ENCODE results near the gene INTS1.
A peak's percentile ranks its signal among the peaks of the same experiment; 100 is the strongest.

INTS1 gene

GRCh38 chr7:1468203-1468602 lies 36.0 kb downstream of the INTS1 start:
- Histone ChIP-seq H4K20me1 (ENCODE audit: insufficient read depth, low read length) (no peaks in the 10 kb centered on the region), H3K4me3 (ENCODE audit: low read length) (no peak overlapping the region), H3K9me3 (replicated peaks; ENCODE audit: insufficient read depth, low read length) (no peaks in the 10 kb centered on the region), H3K27me3 (replicated peaks; ENCODE audit: insufficient read depth, low read length) (no peaks in the 10 kb centered on the region), H3K9me2 (replicated peaks; ENCODE audit: insufficient read depth, low read length) (no peaks in the 10 kb centered on the region), H3K27ac (ENCODE audit: low read length) (no peak overlapping the region), H3K36me3 (replicated peaks; ENCODE audit: insufficient read depth, low read length) (no peaks in the 10 kb centered on the region), H3K4me1 (ENCODE audit: low read length) (peaks cover 10% of the 10 kb centered on the region), H3K4me2 (ENCODE audit: low read depth, low read length) (no peak overlapping the region), H3K79me2 (ENCODE audit: low read length) (no peaks in the 10 kb centered on the region), H3K9ac (ENCODE audit: low read length) (no peak overlapping the region), H2AFZ (ENCODE audit: low read length) (no peak overlapping the region), H3F3A (ENCODE audit: insufficient read depth, low read length) (no peaks in the 10 kb centered on the region)
- no peak for TF ChIP-seq EZH2 (optimal IDR thresholded peaks at IDR 0.05; ENCODE audit: low read depth, low read length)
- no peak for TF ChIP-seq CTCF (IDR thresholded peaks at IDR 0.05; ENCODE audit: low read length)
- TF ChIP-seq EZH2phosphoT487 (IDR thresholded peaks at IDR 0.05; ENCODE audit: low read length) = no peak
- no peak for DNase-seq

GRCh38 chr7:1466524-1467271 lies 37.5 kb downstream of the INTS1 start:
- peak; percentile 35 for TF ChIP-seq CTCF (IDR thresholded peaks at IDR 0.05; ENCODE audit: low read length)
- TF ChIP-seq EZH2 (optimal IDR thresholded peaks at IDR 0.05; ENCODE audit: low read depth, low read length) = no peak
- TF ChIP-seq EZH2phosphoT487 (IDR thresholded peaks at IDR 0.05; ENCODE audit: low read length) = no peak
- Histone ChIP-seq H3K4me1 (ENCODE audit: low read length) (peaks cover 10% of the 10 kb centered on the region), H3F3A (ENCODE audit: insufficient read depth, low read length) (0 out of 2 replicates have a peak, but pooled peaks cover 2% of the 10 kb centered on the region), H3K9me2 (replicated peaks; ENCODE audit: insufficient read depth, low read length) (no peaks in the 10 kb centered on the region), H3K4me3 (ENCODE audit: low read length) (peak overlapping the region; percentile 6; the same call in 1 of the 2 replicates), H3K9me3 (replicated peaks; ENCODE audit: insufficient read depth, low read length) (no peaks in the 10 kb centered on the region), H3K36me3 (replicated peaks; ENCODE audit: insufficient read depth, low read length) (no peaks in the 10 kb centered on the region), H3K27ac (ENCODE audit: low read length) (peak overlapping the region; percentile 58), H4K20me1 (ENCODE audit: insufficient read depth, low read length) (no peaks in the 10 kb centered on the region), H3K9ac (ENCODE audit: low read length) (peak overlapping the region; percentile 43), H3K4me2 (ENCODE audit: low read depth, low read length) (peak overlapping the region; percentile 74), H2AFZ (ENCODE audit: low read length) (no peak overlapping the region), H3K79me2 (ENCODE audit: low read length) (no peaks in the 10 kb centered on the region), H3K27me3 (replicated peaks; ENCODE audit: insufficient read depth, low read length) (no peaks in the 10 kb centered on the region)
- DNase-seq = peak; percentile 80

GRCh38 chr7:1464694-1465093 lies 39.5 kb downstream of the INTS1 start:
- no peaks in the 10 kb centered on the region for H3K27me3 ChIP-seq (replicated peaks; ENCODE audit: insufficient read depth, low read length)
- H3K4me1 ChIP-seq (ENCODE audit: low read length) = peaks cover 14% of the 10 kb centered on the region
- 0 out of 2 replicates have a peak, but pooled peaks cover 2% of the 10 kb centered on the region for H3F3A ChIP-seq (ENCODE audit: insufficient read depth, low read length)
- no peaks in the 10 kb centered on the region for H3K79me2 ChIP-seq (ENCODE audit: low read length)
- H4K20me1 ChIP-seq (ENCODE audit: insufficient read depth, low read length) = no peaks in the 10 kb centered on the region
- no peak overlapping the region for H3K9ac ChIP-seq (ENCODE audit: low read length)
- H2AFZ ChIP-seq (ENCODE audit: low read length) = no peak overlapping the region
- no peaks in the 10 kb centered on the region for H3K36me3 ChIP-seq (replicated peaks; ENCODE audit: insufficient read depth, low read length)
- H3K4me3 ChIP-seq (ENCODE audit: low read length) = no peak overlapping the region
- no peaks in the 10 kb centered on the region for H3K9me2 ChIP-seq (replicated peaks; ENCODE audit: insufficient read depth, low read length)
- TF ChIP-seq CTCF (IDR thresholded peaks at IDR 0.05; ENCODE audit: low read length) (no peak), EZH2phosphoT487 (IDR thresholded peaks at IDR 0.05; ENCODE audit: low read length) (no peak), EZH2 (optimal IDR thresholded peaks at IDR 0.05; ENCODE audit: low read depth, low read length) (no peak)
- no peak overlapping the region for H3K27ac ChIP-seq (ENCODE audit: low read length)
- no peak for DNase-seq
- no peak overlapping the region for H3K4me2 ChIP-seq (ENCODE audit: low read depth, low read length)
- H3K9me3 ChIP-seq (replicated peaks; ENCODE audit: insufficient read depth, low read length) = no peaks in the 10 kb centered on the region

Measured in MM.1S (cell line).